Osteoblast (primary cell): ENCODE results near the gene ZSCAN10. TPM values are rescaled to one million over a fixed set of nuclear protein-coding genes. Genes with fewer than 3 reads are reported as not detected.

ENCODE experiments used
- DNase-seq: peaks from one replicate; pipeline ENCODE4 v3.0.0; 2011; ENCODE audit warnings: low spot score, mixed read lengths; ENCODE audit not compliant: insufficient read length; ENCODE audit errors: missing footprints
- H2AFZ ChIP-seq: 2 replicates; pipeline ENCODE4 v1.6.0; 2011; ENCODE audit warnings: mild to moderate bottlenecking, low read length
- H3K27ac ChIP-seq: 2 replicates; pipeline ENCODE4 v1.5.1; 2011; ENCODE audit warnings: mild to moderate bottlenecking, low read depth, low read length, moderate library complexity
- H3K27me3 ChIP-seq: 2 replicates; pipeline ENCODE4 v1.6.0; 2012; ENCODE audit warnings: mild to moderate bottlenecking, control low read depth, inconsistent platforms, low read length, moderate library complexity; ENCODE audit not compliant: insufficient read depth
- H3K36me3 ChIP-seq: 2 replicates; pipeline ENCODE4 v1.5.1; 2011; ENCODE audit warnings: mild to moderate bottlenecking, low read length, control low read depth, moderate library complexity; ENCODE audit not compliant: insufficient read depth
- H3K4me1 ChIP-seq: 2 replicates; pipeline ENCODE4 v1.5.1; 2011; ENCODE audit warnings: mild to moderate bottlenecking, low read length, control low read depth, moderate library complexity; ENCODE audit not compliant: insufficient read depth
- H3K4me2 ChIP-seq: 2 replicates; pipeline ENCODE4 v1.6.0; 2011; ENCODE audit warnings: mild to moderate bottlenecking, low read length; ENCODE audit not compliant: insufficient read depth
- H3K4me3 ChIP-seq: fragments of 200-600 bp; sonication (generic); 3 replicates; pipeline ENCODE4 v1.5.1; 2012; ENCODE audit warnings: mild to moderate bottlenecking, low read length, inconsistent platforms; ENCODE audit not compliant: insufficient read depth
- H3K79me2 ChIP-seq: 2 replicates; pipeline ENCODE4 v1.6.0; 2012; ENCODE audit warnings: mild to moderate bottlenecking, low read length, control low read depth, inconsistent platforms; ENCODE audit not compliant: insufficient read depth
- H3K9me3 ChIP-seq: 2 replicates; pipeline ENCODE4 v1.5.1; 2011; ENCODE audit warnings: low read depth, low read length, control low read depth
- H4K20me1 ChIP-seq: 2 replicates; pipeline ENCODE4 v1.6.0; 2012; ENCODE audit warnings: mild to moderate bottlenecking, low read length, control low read depth; ENCODE audit not compliant: insufficient read depth
- total RNA-seq: library from RNA; depleted of rRNA; stranded (reverse); fragments of >200 nt; gene quantifications from 2 replicates; pipeline ENCODE4 v1.2.3, GENCODE V29; 2012
- TF ChIP-seq, protein P1 (sequence below): IDR thresholded peaks from 2 replicates; pipeline ENCODE4 v1.5.1; 2011; ENCODE audit warnings: mild to moderate bottlenecking, low read depth, low read length, moderate library complexity; ENCODE audit errors: extremely low read depth

ZSCAN10 gene
- total RNA-seq, 1 donor, result not detected

- Histone ChIP-seq H3K27ac (no peak overlapping the region), H3K9me3 (no peaks in the 10 kb centered on the region), H3K4me3 (no peak overlapping the region), H3K4me1 (peaks cover 6% of the 10 kb centered on the region), H3K79me2 (no peaks in the 10 kb centered on the region), H4K20me1 (no peaks in the 10 kb centered on the region), H3K27me3 (peaks cover 13% of the 10 kb centered on the region), H3K4me2 (no peak overlapping the region), H2AFZ (no peak overlapping the region), H3K36me3 (no peaks in the 10 kb centered on the region)
- TF ChIP-seq, protein P1, sequence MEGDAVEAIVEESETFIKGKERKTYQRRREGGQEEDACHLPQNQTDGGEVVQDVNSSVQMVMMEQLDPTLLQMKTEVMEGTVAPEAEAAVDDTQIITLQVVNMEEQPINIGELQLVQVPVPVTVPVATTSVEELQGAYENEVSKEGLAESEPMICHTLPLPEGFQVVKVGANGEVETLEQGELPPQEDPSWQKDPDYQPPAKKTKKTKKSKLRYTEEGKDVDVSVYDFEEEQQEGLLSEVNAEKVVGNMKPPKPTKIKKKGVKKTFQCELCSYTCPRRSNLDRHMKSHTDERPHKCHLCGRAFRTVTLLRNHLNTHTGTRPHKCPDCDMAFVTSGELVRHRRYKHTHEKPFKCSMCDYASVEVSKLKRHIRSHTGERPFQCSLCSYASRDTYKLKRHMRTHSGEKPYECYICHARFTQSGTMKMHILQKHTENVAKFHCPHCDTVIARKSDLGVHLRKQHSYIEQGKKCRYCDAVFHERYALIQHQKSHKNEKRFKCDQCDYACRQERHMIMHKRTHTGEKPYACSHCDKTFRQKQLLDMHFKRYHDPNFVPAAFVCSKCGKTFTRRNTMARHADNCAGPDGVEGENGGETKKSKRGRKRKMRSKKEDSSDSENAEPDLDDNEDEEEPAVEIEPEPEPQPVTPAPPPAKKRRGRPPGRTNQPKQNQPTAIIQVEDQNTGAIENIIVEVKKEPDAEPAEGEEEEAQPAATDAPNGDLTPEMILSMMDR, result no peak
- no peak for DNase-seq
Measured at GRCh38 chr16:3096362-3096761, 2.7 kb downstream of the ZSCAN10 start.

DNA sequence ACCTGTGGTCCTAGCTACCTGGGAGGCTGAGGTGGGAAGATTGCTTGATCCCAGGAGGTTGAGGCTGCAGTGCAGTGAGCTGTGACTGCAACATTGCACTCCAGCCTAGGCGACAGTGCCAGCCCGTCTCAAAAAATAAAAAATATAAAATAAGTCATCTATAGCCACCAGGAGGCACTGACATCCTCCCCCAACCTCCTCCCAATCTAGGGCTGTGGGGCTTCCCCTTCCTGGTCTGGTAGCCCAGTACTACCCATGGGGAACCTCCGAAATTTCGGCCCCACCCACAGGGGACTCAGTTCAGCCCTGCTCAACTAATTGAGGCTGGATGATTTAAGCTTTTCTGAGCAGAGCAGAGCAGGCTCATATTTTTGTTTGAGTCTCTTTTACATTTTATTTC, 3.2 kb downstream of the ZSCAN10 start:
- Histone ChIP-seq H4K20me1 (no peaks in the 10 kb centered on the region), H2AFZ (no peak overlapping the region), H3K36me3 (no peaks in the 10 kb centered on the region), H3K4me3 (no peak overlapping the region), H3K79me2 (no peaks in the 10 kb centered on the region), H3K9me3 (no peaks in the 10 kb centered on the region), H3K4me1 (peaks cover 6% of the 10 kb centered on the region), H3K27me3 (peaks cover 13% of the 10 kb centered on the region), H3K27ac (no peak overlapping the region), H3K4me2 (no peak overlapping the region)
- TF ChIP-seq, protein P1, result peak; percentile 32
- DNase-seq, result peak; percentile 93

- H3K27me3 ChIP-seq, result peaks cover 9% of the 10 kb centered on the region
- H3K4me1 ChIP-seq, result peaks cover under 1% of the 10 kb centered on the region
- H3K4me3 ChIP-seq, result no peak overlapping the region
- H3K4me2 ChIP-seq, result no peak overlapping the region
- DNase-seq, result peak; percentile 91
- no peak overlapping the region for H2AFZ ChIP-seq
- TF ChIP-seq, protein P1, result peak; percentile 70
- H4K20me1 ChIP-seq, result no peaks in the 10 kb centered on the region
- H3K27ac ChIP-seq, result no peak overlapping the region
- H3K9me3 ChIP-seq, result no peaks in the 10 kb centered on the region
- no peaks in the 10 kb centered on the region for H3K79me2 ChIP-seq
- no peaks in the 10 kb centered on the region for H3K36me3 ChIP-seq
Measured at GRCh38 chr16:3094289-3095027, 4.6 kb downstream of the ZSCAN10 start.

- peak; percentile 82 for DNase-seq
- H4K20me1 ChIP-seq, result no peaks in the 10 kb centered on the region
- H3K9me3 ChIP-seq, result no peaks in the 10 kb centered on the region
- TF ChIP-seq, protein P1, result no peak
- H3K4me2 ChIP-seq, result no peak overlapping the region
- H3K4me1 ChIP-seq, result no peaks in the 10 kb centered on the region
- H3K4me3 ChIP-seq, result no peak overlapping the region
- no peaks in the 10 kb centered on the region for H3K27me3 ChIP-seq
- H2AFZ ChIP-seq, result no peak overlapping the region
- no peak overlapping the region for H3K27ac ChIP-seq
- no peaks in the 10 kb centered on the region for H3K79me2 ChIP-seq
- no peaks in the 10 kb centered on the region for H3K36me3 ChIP-seq
Measured at GRCh38 chr16:3092501-3092941, 6.6 kb downstream of the ZSCAN10 start.
